Measurements from ENCODE around the gene CLTB. TPM values are rescaled to one million over a fixed set of nuclear protein-coding genes. Genes with fewer than 3 reads are reported as not detected.
"Not testable (repeated sequence)": the region's sequence is repeated elsewhere in the genome, so short reads cannot be mapped to it uniquely, and the experiment has no call there.

CLTB gene
- total RNA-seq, 1 experiment from 2014 or later: 68.2 TPM

DNA sequence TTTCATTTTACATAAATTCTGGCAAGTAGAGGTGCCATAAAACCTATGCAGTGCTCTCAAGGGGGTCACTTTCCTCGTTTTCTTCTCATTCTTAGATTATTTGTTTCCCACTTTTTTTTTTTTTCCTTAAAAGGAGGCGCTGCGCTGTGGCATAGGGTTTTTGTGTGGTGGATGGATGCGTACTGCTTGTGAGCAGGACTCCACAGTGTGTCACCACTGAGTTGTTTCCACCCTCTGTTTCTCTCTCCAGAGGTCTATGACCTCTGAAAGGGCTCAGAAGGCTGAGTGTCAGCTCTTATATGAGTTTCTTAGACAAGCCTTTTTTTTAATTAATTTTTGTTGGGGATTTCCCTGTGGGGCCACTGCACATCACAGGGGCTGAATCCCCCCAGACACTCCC lies 13.6 kb upstream of the CLTB start:
- no peak for DNase-seq (ENCODE audit: extremely low read depth, low read depth)

DNA sequence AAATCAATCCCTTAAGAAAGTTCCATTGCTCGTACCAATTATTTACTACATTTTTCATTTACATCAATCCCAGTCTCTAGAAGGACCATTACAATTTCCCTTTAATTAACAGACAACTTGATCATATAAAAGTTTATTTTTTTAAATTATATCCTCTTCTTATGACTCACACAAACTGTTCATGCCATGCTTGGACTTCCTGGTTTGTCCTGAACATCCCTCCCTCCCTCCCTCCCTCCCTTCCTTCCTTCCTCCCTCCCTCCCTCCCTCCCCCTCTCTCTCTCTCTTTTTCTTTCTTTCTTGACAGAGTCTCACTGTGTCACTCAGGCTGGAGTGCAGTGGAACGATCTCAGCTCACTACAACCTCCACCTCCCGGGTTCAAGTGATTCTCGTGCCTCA lies 11.6 kb upstream of the CLTB start:
- DNase-seq (ENCODE audit: extremely low read depth, low read depth): no peak

DNA sequence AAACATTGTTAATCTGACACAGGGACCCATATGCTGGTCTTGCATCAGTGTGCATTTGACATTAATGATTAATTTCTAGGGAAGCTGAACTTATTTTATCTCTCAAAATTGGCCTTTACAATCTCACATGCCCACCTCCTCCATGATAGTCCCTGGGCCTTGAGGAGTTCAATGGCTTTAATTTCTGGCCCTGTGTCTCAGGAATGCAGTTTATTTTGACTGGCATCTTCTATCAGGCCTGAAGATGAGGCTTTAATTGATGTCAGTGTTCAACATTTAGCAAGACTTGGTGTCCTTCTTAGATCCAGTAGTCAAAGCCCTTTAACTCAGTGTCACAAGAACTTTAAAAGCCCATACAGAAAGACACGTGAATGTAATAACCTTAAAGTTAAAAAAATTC lies 10.5 kb upstream of the CLTB start:
- DNase-seq (ENCODE audit: extremely low read depth, low read depth): no peak

DNA sequence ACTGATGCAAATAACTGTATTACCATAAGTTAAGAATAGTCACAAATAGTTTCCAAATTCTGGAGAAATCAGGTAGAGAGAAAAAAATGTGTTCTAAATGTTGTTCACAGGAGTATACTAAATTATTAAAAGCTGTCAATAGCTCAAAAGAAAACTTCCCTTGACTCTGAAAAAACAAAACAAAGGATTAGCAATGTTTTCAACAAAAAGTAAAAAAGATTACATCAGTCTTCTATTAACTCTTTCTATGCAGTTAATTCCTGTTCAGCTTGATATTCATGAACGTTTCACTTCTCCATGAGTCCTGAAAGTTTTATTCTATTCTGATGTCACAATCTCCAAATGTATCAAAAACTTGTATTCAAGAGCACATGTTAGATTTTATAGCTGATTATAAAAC lies 9.5 kb upstream of the CLTB start:
- no peak for DNase-seq (ENCODE audit: extremely low read depth, low read depth)

DNA sequence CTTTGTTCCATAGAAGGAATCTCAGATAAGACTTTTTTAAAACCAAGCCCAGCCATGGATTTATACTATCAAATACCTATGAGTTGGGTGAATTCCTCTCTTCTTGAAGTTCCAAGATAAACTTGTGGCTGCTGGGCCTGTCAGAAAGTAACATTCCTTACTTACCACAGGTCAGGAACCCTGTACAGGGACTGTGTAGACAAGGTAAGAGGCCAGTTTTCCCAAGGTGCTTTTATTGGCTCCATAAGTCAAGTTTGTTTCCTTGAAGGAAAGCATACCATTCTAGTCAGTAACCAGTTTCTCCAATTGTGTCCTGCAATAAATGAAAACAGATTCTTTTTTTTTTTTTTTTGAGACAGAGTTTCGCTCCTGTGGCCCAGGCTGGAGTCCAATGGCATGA lies 8.8 kb upstream of the CLTB start:
- DNase-seq (ENCODE audit: extremely low read depth, low read depth): no peak

DNA sequence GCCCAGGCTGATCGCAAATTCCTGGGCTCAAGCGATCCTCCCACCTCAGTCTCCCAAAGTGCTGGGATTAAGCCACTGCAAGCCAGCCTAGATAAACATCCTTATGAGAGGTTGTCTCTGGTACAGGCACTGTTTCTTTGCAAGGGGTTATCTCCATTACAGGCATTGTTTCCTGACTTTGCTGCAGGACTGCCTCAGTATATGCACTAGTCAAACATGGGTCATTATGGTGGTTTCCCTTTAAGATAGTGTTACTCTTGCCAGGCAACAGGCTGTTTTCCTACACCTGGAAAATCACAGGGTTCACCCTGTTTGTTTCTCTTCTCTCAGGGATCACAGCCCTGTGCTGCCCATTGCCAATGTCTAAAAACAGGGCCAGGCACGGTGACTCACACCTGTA lies 7.8 kb upstream of the CLTB start:
- no peak for DNase-seq (ENCODE audit: extremely low read depth, low read depth)

DNA sequence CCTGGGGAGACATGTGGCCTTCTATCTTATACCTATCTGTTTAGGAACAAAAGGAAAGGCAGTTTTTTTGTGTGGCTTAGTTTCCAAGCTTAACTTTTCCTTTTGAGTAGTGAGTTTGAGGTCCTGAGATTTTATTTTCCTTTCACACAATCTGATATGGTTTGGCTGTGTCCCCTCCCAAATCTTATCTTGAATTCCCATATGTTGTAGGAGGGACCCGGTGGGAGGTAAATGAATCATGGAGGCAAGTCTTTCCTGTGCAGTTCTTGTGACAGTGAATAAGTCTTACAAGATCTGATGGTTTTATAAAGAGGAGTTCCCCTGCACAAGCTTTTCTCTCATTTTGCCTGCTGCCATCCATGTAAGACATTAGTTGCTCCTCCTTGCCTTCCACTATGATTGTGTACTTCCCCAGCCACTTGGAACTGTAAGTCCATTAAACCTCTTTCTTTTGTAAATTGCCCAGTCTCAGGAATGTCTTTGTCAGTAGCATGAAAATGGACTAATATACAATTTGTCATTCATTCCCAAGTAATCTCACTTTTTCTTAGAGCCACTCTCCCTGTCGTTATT lies 4.7 kb upstream of the CLTB start:
- no peak for DNase-seq (ENCODE audit: extremely low read depth, low read depth)

DNA sequence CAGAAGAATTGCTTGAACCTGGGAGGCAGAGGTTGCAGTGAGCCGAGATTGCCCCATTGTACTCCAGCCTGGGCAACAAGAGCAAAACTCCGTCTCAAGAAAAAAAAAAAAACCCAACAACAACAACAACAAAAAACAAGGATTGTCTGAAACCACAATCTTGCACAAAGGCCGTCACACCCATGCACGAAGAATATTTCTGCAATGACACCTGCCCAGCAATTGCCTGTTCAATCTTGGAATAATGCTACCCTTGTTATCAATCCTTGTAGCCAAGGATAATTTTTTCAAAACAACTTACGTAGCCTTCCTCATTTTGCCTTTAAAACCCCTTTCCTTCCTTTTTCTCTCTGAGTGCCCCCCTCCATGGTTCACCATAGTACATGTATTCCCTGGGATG lies 3.7 kb upstream of the CLTB start:
- no peak for DNase-seq (ENCODE audit: extremely low read depth, low read depth)

DNA sequence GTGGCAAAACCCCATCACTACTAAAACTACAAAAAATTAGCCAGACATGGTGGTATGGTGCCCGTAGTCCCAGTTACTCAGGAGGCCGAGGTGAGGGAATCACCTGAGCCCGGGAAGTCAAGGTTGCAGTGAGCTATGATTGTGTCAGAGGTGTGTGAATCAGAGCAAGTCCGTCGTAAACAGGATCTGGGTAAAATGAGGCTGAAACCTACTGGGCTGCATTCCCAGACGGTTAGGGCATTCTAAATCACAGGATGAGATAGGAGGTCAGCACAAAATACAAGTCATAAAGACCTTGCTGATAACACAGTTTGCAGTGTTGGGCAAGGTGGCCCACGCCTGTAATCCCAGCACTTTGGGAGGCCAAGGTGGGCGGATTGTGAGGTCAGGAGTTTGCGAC lies 1.9 kb upstream of the CLTB start:
- DNase-seq (ENCODE audit: extremely low read depth, low read depth): no peak

DNA sequence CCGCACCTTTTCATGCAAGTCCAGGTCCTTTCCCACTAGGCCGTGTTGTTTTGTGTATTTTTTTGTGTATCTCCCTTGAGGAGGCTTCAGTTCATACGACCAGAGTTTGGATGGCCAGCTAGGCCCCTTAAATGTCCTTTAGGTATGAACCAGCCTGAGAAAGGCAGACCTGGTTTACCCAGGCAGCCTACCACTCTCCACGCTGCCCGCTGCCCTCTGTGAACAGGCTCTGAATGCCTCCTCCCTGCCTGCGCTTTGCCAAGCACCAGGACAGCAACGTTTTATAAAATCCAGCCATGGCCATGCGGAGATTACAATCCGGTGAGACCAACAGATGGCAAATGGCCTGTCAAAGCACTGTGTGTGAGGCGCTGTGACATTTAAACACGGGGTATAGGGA lies 626 bp upstream of the CLTB start:
- no peak for DNase-seq (ENCODE audit: extremely low read depth, low read depth)

DNA sequence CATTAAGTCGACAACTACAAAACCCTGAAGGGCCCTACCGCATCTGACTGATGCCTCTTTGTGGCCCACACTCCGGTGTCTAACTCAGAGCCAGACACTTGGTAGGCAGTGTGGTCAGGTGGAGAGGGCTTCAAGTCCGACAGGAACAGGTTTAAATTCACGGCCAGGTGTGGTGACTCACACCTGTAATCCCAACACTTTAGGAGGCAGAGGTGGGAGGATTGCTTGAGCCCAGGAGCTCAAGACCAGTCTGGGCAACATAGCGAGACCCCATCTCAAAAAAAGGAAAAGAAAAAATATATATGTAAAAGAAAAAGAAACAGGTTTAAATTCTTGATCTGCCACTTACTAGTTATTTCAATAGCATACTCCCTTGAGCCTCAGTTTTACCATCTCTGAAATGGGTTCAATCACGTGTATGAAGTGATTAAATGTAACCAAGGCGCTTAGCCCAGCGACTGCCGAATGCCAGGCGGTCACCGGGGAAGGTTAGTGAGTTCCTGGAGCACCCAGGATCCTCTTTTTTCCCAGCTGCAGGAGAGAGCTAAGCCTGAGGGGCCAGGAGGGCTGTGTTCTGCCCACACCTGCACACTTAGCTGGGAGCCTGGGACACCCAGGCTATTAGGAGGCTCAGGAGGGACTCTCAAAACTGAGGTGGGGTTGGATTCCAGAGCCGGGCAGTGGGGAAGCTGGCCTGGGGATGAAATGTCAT lies 943 bp downstream of the CLTB start:
- DNase-seq (ENCODE audit: extremely low read depth, low read depth): no peak

DNA sequence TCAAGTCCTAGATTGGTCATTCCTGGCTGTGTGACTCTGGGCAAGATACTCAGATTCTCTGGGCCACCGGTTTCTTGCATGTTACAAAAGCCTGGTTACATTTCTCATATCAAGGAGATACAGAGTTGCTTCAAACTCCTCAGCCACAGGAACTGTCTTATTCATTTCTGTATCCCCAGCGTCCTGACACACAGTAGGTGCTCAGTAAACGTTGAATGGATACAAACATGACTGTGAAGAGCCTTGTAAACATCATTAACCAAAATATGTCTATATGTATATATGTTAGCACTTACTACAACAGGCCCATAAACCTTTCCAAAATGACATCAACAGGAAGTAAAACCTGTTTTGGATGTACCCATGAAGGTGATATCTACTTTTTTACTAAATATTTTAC lies 1.6 kb downstream of the CLTB start:
- DNase-seq (ENCODE audit: extremely low read depth, low read depth): no peak

DNA sequence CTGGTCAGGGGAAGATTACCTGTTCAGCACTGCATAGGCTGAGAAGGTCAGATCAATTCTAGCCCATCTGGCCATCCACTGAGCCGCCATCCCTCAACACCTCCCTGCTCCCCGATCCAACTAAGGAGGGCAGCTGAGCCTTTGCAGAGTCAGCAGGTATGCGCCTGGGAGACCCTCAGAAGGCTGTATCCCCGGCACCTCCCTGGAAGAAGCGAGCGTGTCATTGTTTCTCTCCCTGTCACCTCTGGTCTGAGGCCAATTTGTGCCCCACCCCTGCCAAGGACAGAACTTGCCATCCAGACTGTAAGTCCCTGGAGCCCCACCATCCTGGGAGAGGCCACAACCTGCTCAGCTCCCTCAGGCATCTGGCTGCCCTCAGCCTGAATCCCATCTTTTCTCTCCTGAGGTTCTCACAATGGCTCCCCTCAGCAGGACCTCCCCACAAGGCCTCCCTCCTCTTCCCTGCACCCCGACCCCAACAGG lies 2.6 kb downstream of the CLTB start:
- DNase-seq (ENCODE audit: extremely low read depth, low read depth): no peak

DNA sequence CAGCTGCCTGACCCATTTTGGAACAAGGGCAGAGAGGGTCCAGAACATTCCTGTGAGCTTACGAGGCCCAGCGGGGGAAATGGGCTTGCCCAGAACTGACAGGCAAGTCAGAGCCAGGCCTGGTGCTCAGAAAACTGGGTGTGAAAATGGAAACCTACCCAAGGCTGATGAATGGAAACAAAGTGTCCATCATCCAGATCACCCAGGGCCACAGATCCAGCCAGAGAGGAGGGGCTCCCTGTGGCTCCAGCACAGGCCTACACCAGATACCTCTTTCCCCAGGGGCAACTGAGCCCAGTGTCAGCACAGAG lies 3.1 kb downstream of the CLTB start:
- no peak for DNase-seq (ENCODE audit: extremely low read depth, low read depth)

DNA sequence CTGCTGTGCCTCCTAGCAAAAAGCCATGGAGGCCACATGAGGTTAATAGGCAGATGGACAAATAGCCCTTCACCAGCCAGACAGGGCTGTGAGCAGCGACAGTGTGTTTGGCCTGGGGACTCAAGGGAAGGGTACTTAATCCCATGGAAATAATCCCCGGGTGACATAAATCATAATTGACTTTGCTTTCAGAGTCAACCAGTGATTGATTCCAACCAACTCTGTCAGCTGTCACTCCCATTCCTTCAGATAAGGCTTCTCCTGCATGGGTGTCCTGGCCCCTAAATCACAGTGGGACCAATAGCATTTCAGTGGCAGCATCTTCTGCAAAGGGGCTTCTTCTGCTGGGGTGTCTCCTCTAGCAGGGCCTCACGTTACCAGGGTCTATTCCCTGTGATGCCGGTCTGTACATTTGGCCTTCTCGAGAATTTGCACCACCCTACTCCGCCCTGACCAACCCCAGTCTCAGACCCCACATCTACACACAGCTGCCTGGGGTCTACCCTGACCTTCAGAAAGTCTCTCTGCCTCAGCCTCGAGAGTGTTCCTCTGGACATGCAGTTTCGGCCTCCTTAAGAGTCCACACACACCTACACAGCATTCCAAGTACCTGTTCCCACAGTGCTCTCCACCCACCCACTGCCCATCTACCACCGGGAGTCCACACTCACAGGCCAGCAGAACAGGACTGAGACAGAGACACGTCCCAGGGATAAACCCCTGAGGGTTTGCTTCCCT lies 3.7 kb downstream of the CLTB start:
- DNase-seq (ENCODE audit: extremely low read depth, low read depth): no peak

DNA sequence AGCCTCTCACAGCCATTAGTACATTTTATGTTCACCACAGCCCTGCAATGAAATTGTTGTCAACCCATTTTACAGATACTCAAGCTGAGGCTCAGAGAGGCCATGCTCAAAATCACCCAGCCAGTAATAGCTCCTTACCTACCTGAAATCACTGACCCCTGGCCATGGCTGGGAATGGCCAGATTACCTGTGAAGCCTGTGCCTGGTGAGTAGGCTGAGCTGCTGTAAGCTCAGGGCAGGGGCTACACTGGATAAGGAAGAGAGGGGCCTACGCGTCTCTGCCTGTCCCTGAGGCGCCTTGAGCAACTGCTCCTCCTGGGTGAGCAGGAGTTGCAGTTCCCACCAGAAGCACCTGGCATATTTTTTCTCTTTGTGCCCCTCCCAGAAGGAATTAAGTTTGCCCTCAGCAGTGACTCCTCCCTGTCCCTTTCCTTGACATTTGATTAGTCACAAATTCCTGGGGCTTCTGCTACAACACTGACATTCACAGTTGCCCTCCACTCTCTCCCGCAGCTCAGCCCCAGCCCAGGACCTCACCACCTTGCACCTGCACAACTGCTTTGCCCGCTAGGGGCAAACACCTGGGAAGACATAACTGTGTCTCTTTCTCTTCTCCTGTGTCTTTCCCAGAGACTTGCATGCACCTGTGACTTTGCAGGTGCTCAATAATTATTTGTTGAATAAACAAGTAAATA lies 5.7 kb downstream of the CLTB start:
- no peak for DNase-seq (ENCODE audit: extremely low read depth, low read depth)

DNA sequence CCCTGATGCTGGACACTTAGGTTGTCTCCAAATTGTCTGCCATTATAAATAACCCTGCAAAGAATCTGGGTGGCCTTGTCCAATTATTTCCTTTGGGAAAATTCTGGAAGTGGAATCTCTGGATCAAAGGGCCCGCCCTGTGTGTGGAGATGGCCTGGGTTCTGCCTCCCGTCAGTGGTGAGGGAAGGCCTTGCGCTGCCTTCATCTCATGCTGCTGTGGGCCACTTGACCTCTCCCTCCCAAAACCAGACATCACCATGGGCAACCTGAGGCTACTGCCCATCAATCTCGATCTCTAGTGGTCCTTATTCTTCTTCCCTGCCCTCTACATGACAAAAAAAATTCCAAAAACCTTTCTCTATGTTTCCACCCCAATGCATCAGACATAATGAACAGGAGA lies 6.6 kb downstream of the CLTB start:
- DNase-seq (ENCODE audit: extremely low read depth, low read depth): no peak

DNA sequence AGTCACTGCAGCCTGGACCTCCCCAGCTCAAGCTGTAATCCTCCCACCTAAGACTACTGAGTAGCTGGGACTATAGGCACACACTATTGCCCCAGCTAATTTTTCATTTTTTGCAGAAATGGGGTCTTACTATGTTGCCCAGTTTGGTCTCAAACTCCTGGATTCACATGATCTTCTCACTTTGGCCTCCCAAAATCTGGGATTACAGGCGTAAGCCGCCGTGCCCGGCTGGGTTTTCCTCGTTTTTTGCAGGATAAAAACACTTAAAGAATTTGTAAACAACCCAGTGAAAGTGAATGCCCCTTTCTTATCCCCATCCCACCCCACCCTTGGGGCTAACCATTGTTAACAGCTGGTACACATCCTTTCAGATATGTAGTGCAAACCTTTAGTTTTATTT lies 7.7 kb downstream of the CLTB start:
- DNase-seq (ENCODE audit: extremely low read depth, low read depth): no peak

DNA sequence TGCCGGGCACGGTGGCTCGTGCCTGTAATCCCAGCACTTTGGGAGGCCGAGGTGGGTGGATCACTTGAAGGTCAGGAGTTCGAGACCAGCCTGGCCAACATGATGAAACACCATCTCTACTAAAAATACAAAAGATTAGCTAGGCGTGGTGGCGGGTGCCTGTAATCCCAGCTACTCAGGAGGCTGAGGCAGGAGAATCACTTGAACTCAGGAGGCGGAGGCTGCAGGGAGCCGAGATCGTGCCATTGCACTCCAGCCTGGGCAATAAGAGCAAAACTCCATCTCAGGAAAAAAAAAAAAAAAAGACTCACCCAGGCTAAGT lies 8.1 kb downstream of the CLTB start:
- DNase-seq (ENCODE audit: extremely low read depth, low read depth): not testable (repeated sequence)

DNA sequence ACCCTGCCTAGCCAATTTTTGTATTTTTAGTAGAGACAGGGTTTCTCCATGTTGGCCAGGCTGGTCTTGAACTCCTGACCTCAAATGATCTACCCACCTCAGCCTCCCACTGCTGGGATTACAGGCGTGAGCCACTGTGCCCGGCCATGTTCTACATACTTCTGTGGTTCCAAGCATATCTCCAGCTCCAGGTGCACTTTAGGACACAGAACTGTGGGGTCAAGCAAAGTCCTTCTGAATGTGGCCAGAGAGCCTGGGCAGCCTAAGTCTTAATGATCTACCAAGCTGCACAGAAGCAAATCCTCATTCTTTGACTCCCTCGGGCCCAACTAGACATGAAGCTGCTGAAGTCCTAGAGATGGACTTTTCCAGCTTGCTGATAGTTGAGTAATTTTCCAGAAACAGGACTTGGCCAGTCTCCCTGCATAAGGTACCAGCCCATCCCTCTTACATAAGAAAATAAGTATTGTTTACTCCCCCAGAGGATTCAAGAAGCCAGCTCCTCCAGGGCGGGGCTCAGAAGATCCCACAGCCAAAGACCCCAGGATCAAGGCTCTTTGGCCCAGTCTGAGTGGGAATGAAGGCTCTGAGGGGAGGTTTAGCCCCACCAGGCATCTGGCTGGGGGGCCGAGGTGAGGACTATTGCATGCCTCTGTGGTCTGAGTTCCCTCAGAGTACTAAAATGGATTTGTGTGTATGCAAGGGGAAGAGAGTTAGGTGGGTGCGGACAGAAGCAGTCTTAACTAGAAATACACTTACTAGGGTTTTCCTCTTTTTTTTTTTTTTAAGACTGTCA lies 8.7 kb downstream of the CLTB start:
- DNase-seq (ENCODE audit: extremely low read depth, low read depth): no peak

DNA sequence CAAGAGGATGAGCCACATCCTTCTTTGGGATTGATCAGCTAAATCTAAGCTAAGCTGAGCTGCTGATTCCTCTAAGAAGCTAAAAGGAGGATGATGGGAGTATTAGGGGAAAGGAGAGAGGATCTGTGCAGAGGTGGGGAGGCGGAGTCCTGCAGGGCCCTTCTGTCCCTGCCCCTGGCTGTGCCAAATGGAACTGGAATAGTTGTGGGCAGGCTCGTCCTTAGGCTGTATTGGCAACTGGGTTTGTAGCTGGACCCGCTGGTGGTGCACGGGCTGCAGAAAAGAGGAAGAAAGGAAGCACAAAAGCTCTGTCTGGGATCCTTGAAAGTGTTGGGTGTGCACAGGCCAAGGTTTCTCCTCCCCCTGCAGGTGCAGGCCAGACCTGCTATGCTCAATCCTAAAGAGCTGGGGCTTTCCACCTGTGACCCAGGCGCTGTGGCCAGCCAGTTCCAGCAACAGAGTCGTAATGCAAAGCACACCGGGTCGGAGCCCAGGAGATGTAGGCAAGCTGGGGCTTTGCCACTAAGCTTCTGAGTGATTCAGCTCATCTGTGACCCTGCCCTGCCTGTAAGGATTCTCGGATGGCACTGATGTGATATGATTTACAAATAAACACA lies 9.8 kb downstream of the CLTB start:
- DNase-seq (ENCODE audit: extremely low read depth, low read depth): no peak

Data from NCI-H460 (cell line).